Measurements from ENCODE around the gene RNF150. TPM values are rescaled to one million over a fixed set of nuclear protein-coding genes. Genes with fewer than 3 reads are reported as not detected.

Gene RNF150
- total and polyA plus RNA-seq, 4 donors: 0.27 to 1.4 (median 0.81) TPM

Other genes with a start within 250 kb of the RNF150 start
- gene ZNF330, start 87.4 kb upstream of the RNF150 start, total RNA-seq: 10 to 100 TPM; 11.7 to 19.2 TPM
- gene ZNF330, start 87.4 kb upstream of the RNF150 start, polyA plus RNA-seq: 10 to 100 TPM; 18.7 to 23.2 TPM